HG02623 (cell line): ENCODE measurements around the gene MINK1.

ENCODE experiments used
- ATAC-seq: cut with Tn5 transposase; IDR thresholded peaks from one replicate; pipeline ENCODE4 v1.9.1; 2021; ENCODE audit warnings: moderate library complexity; ENCODE audit not compliant: unreplicated experiment

Gene MINK1

DNA sequence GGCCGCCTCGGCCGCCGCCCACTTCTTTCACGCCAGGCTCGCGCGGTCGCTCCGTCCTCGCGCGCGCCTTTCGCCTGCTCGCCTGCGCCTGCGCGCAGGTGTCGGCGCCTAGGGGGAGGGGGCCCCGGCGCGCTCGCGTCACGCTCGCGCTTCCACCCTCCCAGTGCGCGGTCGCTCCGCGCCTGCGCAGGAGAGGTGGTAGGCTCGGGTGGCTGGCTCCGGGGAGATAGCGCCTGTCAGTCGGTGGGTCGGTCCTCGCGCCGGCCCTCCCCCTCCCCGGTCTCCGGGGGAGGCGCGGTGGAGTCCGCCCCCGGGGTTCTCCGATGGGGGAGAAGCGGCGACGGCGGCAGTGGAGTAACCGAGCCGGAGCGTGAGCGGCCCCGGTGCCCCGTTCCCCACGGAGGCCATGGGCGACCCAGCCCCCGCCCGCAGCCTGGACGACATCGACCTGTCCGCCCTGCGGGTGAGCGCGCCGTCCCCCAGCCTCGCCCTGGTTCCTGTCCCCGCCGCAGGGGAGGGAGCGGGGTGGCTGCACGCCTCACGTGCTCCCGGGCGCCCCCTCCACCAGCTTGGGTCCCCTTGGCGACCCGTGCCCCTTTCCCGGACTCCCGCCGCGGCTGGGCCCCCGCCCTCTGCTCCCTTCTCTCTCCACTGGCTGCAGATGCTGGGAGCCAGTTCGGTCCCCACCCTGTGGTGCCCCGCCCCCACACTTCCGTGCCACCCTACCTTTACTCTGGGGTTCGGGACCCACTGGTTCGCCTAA lies at the start of gene MINK1:
Gene MINK1, plus strand, starts transcription at position 163 of the 763 bp plus-strand sequence. Its CDS starts 244 bp downstream, at position 407.
- ATAC-seq, result peak; percentile 81

DNA sequence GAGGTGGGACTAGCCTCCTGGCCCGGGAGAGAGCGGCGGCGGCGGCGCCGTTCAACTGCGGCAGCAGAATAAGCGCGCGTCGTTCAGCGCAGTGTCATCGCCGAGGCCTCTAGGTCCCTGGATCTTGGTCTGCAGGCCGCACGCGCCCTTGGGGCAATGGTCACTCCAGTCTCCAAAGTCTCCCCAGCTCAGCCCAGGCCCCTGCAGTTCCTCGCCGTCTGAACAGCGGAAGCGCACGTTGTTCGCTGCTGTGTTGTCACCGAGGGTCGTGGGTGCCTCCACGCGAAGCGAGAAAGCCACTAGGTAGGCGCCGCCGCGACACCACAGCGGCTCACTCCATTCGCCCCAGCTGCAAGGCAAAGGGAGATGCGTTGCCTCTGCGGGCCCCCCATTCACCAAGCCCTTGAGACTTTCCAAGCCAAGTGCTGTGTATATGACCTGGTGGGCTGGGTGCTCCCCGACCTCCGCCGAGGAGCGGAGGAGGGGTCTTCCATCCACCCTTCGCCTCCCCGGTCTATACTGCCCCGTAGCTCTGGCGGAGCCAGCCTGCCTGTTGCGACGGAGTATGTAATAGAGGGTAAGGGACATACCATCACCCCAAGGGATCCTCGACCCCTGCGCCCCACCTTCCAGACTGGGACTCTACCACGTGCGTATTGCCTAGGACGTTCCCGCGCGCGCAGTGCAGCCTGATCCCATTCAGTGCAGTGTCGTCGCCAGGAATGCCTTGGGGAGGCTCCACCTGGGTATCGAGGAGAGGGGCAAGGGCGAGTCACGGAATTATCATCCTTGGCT lies 47.6 kb upstream of the MINK1 start:
- no peak for ATAC-seq

DNA sequence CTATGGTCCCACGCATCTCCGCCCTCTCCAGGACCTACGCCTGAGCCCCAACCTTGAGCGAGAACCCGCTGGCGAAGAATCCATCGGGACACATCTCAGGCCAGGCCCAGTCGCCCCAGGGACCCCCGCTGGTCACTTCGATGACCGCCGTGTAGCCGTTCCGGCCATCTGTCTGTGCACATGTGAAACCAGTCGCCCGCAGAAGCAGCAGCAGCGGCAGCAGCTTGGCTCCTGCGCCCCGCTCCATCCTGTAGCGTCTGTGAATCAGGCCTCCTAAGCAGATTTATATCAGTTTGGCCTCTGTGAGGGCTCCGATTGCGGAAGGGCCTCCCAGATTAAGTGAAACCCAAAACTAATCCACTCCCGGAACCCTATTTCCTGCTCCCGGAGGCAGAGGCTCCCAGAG lies 47.0 kb upstream of the MINK1 start, which contains the start of gene VMO1:
Gene VMO1, minus strand, starts transcription at position 259 of the 406 bp plus-strand sequence. Its CDS starts 12 bp downstream, at position 247.
- no peak for ATAC-seq

DNA sequence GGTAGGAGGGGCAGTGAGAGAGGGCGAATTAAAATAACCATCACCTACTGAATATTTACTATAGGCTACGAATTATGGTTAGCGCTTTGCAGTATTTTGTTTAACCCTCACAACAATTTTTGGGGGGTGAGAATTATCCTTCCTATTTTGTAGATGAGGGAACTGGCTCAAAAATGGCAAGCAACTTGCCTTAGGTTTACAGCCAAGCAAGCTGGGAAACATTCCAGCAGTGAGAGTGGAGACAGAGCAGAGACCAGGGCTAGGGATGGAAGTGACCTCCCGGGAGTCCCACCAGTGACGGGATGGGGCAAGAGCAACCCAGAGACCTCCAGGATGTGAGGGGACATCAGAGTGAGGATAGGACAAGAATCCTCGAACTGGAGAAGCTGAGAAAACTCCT lies 46.6 kb upstream of the MINK1 start:
- ATAC-seq, result no peak

DNA sequence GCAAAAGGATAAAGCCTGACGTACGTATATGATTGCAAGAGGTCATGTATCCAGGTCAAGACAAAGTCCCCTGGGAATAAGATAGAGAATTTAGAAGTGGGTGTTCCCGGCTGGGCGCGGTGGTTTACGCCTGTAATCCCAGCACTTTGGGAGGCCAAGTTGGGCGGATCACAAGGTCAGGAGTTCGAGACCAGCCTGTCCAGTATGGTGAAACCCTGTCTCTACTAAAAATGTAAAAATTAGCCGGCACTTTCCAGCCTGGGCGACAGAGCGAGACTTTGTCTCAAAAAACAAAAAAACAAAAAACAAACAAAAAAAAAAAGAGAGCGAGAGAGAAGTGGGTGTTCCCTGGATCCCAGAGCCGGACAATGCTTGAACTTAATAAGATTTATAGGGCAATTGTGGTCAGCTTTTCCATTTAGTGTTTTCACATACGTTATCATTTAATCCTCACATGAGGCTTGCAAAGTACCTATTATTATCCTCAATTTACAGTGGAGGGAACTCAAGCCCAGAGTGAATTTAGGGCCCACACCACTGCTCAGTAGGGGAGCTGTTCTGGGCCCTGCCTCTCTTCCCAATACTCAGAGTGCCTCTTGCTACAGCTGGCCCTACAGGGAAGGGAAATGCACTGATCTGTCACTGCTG lies 44.9 kb upstream of the MINK1 start:
- ATAC-seq, result no peak

DNA sequence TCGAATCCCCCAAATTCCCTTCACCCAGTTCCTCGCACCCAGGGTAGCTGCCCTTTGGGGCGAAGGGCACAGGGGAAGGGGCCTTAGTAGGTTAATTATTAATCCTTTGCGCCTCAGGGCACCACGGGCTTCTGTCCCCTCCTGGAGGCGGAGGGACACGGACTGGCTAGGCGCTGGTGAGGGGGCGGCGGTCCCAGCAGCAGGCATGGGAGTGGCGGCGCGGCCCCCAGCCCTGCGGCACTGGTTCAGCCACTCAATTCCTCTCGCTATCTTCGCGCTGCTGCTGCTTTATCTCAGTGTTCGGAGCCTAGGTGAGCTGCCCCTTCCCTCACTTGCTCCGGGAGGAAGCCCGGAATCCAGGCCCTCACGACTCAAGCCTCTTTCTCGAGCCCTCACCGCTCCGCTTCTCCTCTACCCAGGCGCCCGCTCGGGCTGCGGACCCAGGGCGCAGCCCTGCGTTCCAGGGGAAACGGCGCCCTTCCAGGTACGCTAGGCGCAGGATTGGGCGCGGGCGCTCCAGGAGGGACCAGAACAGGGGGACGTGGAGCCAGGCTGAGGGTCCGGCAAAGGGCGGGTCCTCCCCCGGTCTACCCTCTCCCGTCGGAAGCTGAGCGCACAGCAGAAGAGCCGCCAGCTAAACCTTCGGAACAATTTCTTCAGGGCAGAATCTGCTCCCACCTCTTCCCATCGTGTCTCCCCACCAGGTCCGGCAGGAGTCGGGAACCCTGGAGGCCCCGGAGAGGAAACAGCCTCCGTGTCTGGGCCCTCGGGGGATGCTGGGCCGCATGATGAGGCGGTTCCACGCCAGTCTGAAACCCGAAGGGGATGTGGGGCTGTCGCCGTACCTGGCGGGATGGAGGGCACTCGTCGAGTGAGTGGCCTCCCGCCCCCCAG lies 44.1 kb upstream of the MINK1 start, which contains the start of gene GLTPD2:
Gene GLTPD2, plus strand, starts transcription at position 158 of the 894 bp plus-strand sequence. Its CDS starts 48 bp downstream, at position 206.
- no peak for ATAC-seq

DNA sequence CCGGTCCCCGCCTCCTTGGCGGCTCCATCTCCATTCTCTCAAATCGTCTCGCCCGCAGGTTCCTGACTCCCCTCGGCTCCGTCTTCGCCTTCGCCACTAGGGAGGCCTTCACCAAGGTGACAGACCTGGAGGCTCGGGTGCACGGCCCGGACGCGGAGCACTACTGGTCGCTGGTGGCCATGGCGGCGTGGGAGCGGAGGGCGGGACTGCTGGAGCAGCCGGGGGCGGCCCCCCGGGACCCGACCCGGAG lies 43.5 kb upstream of the MINK1 start:
- no peak for ATAC-seq

DNA sequence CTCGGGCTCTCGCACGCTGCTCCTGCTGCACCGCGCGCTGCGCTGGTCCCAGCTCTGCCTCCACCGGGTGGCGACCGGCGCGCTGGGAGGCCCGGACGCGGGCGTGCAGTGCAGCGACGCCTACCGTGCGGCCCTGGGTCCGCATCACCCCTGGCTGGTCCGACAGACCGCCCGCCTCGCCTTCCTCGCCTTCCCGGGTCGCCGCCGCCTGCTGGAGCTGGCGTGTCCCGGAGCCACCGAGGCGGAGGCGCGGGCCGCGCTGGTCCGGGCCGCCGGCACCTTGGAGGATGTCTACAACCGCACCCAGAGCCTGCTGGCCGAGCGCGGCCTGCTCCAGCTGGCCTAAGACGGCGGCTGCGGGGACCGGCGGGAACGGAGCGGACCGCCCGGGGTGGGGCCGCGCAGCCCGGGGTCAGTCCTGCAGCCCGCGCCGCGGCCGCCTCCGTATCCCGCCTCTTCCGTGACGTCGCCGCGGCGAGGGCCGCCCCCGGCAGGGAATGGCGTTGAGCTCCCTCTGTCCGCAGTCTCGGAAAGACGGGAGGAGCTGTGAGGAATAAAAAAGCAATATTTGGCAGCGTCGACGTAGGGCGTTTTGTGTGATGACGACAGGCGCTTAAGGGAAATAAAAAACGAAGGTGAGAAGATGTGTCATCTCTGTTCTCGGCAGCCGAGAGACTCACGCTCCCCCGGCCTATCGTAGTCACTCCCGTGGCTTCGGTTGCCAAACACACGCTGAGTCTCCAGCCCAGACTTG lies 43.0 kb upstream of the MINK1 start:
- peak; percentile 73 for ATAC-seq

DNA sequence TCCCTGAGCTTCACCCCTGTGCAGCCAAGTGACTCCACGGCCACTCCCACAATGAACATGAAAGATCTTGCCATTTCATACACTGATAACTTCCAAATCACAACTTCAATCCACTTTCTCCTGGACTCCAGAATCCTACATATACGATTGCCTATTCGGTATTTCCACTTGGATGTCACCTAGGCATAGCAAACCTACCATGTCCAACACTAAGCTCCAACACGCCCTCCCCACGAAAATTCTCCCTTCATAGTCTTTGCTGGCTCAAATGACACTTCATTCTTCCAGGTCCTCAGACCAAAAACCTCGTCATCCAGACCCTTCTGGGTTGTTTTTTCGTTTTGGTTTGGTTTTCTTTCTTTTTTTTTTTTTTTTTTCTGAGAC lies 42.4 kb upstream of the MINK1 start:
- no peak for ATAC-seq

DNA sequence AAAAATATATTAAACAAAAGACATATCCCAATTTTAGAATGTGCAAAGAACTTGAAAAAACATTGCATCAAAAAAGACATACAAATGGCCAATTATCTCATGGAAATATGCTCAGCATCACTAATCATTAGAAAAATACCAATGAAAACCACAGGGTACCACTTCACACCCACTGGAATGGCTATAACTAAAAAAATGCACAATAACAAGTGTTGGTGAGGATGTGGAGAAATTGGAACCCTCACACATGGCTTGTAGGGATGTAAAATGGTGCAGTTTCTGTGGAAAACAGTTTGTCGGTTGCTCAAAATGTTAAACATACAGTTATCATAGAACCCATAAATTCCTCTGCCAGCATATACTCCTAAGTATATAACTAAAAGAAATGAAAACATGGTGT lies 38.0 kb upstream of the MINK1 start:
- no peak for ATAC-seq

DNA sequence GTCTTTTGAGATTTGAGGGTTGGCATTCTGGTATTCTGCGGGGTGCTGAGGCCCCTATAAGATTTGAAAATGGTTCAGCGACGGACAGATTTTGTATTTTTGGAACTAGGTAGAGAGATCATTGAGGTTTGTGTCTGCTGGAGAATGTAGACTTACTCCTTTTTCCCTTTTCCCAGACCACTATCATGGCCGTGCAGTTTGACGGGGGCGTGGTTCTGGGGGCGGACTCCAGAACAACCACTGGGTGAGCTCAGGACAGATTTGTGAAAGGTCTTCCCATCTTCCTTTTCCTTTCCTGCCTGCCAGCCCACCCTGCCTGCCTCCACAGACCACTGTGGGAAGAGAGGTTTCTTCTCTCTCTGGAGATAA lies 36.6 kb upstream of the MINK1 start:
- ATAC-seq, result no peak

DNA sequence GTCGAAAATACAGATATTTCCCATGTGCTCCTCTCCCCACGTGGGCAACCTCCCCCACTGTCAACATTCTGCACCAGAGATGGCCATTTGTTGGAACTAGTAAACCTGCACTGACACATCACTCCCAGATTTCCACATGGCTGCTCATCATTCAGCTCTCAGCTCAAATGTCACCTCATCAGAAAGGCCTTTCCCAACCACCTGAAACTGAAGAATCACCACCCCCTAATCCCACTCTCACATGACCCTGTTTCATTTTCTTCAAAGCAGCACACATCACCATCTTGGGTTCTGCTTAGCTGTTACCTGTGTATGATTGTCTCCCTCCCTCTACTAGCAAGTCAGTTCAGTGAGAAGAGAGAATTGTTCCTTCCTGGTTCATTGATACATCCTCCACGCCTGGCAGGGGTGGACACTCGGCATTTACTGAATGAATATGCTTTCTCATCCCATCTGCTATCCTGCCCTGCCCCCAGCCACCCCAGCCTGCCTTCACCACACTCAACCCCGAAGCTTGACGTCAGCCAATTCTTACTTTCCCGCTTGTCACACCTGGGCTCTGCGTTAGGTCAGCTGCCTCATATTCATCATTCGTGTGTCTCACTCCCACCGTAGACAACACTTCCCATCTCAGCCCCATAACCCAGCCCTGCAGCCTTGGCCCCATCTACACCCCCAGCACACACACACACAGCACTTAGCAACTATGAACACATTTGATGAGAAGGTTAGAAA lies 32.5 kb upstream of the MINK1 start:
- no peak for ATAC-seq

DNA sequence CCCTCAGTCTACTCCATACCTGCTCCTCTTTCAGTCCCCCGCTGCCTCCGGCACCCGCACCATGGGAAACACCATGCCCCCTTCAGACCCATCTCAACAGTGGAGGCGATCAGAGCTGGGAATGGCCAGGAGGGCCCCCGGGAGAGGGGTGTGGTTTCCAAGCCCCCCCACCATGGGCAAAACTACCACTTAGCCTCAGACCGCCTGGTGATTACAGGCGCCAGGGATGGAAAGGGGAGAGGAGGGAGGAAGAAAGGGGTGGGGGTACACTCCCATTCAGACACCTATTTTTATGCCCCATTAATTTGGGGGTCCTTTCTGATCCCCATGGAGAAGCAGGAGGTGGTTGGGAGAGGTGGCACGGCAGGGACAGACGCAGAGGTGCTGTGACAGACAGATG lies 30.9 kb upstream of the MINK1 start, which contains the start of gene C17orf114:
Gene C17orf114, minus strand, starts transcription at position 101 of the 400 bp plus-strand sequence.
- no peak for ATAC-seq

DNA sequence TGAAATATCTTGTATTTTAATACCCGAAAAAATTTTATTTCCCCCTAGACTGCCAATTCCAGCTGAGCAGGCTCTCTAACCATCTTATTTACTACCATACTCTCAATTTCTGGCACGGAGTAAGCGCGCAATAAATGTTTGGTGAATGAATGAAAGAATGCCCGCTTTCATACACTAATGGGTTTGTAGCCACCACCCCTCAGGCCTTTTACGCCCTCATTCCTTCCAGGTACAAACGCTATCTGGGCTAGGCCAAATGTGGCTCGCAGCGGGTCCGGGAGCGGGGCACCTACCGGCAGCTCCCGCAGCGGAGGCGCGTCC lies 26.7 kb upstream of the MINK1 start:
- ATAC-seq, result no peak

DNA sequence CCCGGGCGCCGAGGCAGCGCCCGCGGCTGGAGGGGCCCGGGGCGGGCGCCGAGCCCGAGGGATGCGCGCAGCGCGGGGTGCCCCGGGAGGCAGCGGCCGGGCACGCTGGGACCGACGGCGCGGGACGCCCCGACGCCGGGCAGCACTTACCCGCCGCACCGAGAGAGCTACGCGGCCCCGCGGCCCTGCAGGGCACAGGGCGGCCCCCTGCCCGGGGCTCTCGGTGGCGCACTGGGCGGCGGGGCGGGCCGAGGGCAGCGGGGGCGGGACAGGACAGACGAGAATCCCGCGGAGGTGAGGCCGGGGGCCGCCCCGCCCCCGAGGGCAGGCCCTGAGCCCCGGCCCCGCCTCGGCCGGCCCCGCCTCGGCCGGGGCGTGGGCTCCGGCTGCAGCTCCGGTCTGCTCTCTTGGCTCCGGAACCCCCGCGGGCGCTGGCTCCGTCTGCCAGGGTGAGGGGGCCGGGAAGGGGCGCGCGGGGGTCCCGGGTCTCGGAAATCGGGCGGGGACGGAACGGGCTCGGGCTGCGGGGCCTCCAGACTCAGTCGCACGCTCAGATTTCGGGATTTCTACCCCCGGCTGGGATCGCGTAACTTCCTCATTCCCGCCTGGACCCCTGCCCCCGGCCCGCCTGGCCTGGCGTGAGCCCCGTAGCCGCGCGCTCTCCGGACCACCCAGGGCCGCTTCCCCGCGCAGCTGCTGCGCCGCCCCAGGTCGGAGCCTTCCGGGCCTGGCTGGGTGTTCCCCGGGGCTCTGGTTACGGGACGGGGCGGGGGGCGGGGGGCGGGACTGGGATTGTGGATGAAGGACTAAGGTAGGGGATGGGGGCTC lies 26.1 kb upstream of the MINK1 start, which contains the start of gene PLD2:
Gene PLD2, plus strand, starts transcription at position 376 of the 828 bp plus-strand sequence. CDS start 621 bp downstream, outside the sequence.
- ATAC-seq, result peak; percentile 92

DNA sequence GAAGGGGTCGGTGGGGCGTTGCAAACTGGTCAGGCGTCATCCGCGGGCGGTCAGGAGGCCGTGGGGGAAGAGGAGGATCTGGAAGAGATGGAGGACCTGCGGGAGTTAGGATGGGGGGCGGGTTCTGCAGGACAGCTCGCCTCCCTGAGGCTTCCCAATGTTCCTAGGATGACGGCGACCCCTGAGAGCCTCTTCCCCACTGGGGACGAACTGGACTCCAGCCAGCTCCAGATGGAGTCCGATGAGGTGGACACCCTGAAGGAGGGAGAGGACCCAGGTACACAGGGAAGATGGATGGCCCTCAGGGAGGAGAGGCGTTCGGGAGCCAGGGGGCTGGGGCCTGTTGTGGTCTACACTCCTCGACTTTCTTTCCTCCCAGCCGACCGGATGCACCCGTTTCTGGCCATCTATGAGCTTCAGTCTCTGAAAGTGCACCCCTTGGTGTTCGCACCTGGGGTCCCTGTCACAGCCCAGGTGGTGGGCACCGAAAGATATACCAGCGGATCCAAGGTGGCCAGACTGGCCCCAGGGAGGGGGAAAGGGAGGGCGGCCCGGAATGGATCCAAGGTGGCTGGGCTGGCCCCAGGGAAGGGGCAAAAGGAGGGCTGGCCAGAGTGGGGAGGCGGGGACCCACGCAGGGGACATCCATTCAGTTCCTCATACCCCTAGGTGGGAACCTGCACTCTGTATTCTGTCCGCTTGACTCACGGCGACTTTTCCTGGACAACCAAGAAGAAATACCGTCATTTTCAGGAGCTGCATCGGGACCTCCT lies 25.3 kb upstream of the MINK1 start:
- no peak for ATAC-seq

DNA sequence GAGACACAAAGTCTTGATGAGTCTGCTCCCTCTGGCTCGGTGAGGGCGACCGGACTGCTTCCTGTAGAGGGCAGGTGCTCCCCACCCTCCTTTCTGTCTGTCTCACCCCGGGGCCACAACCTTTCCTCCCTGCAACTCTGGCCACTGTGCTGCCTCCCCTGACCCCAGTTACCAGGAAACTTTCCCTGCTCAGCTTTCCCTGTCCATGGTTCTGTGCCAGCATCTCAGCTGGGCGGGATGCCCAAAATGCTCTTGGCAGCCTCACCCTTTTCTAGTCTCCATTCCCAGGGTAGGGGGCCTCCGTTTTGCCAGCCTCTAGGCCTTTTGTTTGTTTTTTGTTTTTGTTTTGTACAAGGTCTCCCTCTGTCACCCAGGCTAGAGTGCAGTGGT lies 24.8 kb upstream of the MINK1 start:
- ATAC-seq, result no peak
